HUES48 (cell line): ENCODE data around the gene DENND2A.
"Not testable (repeated sequence)": the region's sequence is repeated elsewhere in the genome, so short reads cannot be mapped to it uniquely, and the experiment has no call there.

ENCODE experiments used
- H3K27ac ChIP-seq: one replicate; pipeline ENCODE4 v1.7.0; 2013; ENCODE audit warnings: low read depth, low read length, inconsistent platforms
- H3K27me3 ChIP-seq: 2 replicates; pipeline ENCODE4 v1.6.1; 2013; ENCODE audit warnings: mild to moderate bottlenecking, low read length; ENCODE audit not compliant: control insufficient read depth, insufficient read depth
- H3K36me3 ChIP-seq: 2 replicates; pipeline ENCODE4 v1.6.1; 2013; ENCODE audit warnings: low read length; ENCODE audit not compliant: control insufficient read depth, insufficient read depth
- H3K4me1 ChIP-seq: 2 replicates; pipeline ENCODE4 v1.6.1; 2013; ENCODE audit warnings: mild to moderate bottlenecking, low read length; ENCODE audit not compliant: control insufficient read depth, insufficient read depth
- H3K4me3 ChIP-seq: 2 replicates; pipeline ENCODE4 v1.5.1; 2013; ENCODE audit warnings: mild to moderate bottlenecking, low read depth, low read length
- H3K9ac ChIP-seq: 2 replicates; pipeline ENCODE4 v1.6.1; 2013; ENCODE audit warnings: mild to moderate bottlenecking, low read depth, low read length, moderate library complexity
- H3K9me3 ChIP-seq: 2 replicates; pipeline ENCODE4 v1.6.1; 2013; ENCODE audit warnings: low read length; ENCODE audit not compliant: control insufficient read depth, insufficient read depth

DENND2A gene

GRCh38 chr7:140679186-140679585 is 38.6 kb upstream of the DENND2A start:
- H3K4me1 ChIP-seq = no peaks in the 10 kb centered on the region
- H3K27me3 ChIP-seq = peaks cover under 1% of the 10 kb centered on the region
- H3K9ac ChIP-seq = no peak overlapping the region
- H3K36me3 ChIP-seq = peaks cover 6% of the 10 kb centered on the region
- no peak overlapping the region for H3K4me3 ChIP-seq
- no peaks in the 10 kb centered on the region for H3K9me3 ChIP-seq
- no peak overlapping the region for H3K27ac ChIP-seq

- no peak overlapping the region for H3K27ac ChIP-seq
- H3K36me3 ChIP-seq = peaks cover 6% of the 10 kb centered on the region
- H3K4me3 ChIP-seq = no peak overlapping the region
- H3K9me3 ChIP-seq = no peaks in the 10 kb centered on the region
- peaks cover 5% of the 10 kb centered on the region for H3K27me3 ChIP-seq
- H3K9ac ChIP-seq = no peak overlapping the region
- no peaks in the 10 kb centered on the region for H3K4me1 ChIP-seq
Measured at GRCh38 chr7:140678816-140679130, 38.2 kb upstream of the DENND2A start.

GRCh38 chr7:140678081-140678815 is 37.6 kb upstream of the DENND2A start:
- H3K36me3 ChIP-seq = peaks cover 6% of the 10 kb centered on the region
- H3K4me1 ChIP-seq = no peaks in the 10 kb centered on the region
- no peak overlapping the region for H3K4me3 ChIP-seq

GRCh38 chr7:140677496-140677895 is 36.9 kb upstream of the DENND2A start:
- Histone ChIP-seq H3K4me1 (peaks cover under 1% of the 10 kb centered on the region; the same call in 1 of the 2 replicates), H3K27ac (no peak overlapping the region), H3K4me3 (no peak overlapping the region), H3K27me3 (peaks cover 8% of the 10 kb centered on the region), H3K9ac (no peak overlapping the region), H3K36me3 (peaks cover 6% of the 10 kb centered on the region), H3K9me3 (no peaks in the 10 kb centered on the region)

More at GRCh38 chr7:140678081-140678815, 37.6 kb upstream of the DENND2A start:
- Histone ChIP-seq H3K9ac (no peak overlapping the region), H3K27ac (no peak overlapping the region), H3K27me3 (peaks cover 8% of the 10 kb centered on the region), H3K9me3 (no peaks in the 10 kb centered on the region)

GRCh38 chr7:140676956-140677355 is 36.3 kb upstream of the DENND2A start:
- not testable (repeated sequence) for H3K4me3 ChIP-seq, H3K36me3 ChIP-seq, H3K27me3 ChIP-seq, H3K9ac ChIP-seq, H3K4me1 ChIP-seq, H3K9me3 ChIP-seq, H3K27ac ChIP-seq

GRCh38 chr7:140676306-140676705 is 35.7 kb upstream of the DENND2A start:
- H3K27me3 ChIP-seq = peaks cover 8% of the 10 kb centered on the region
- peaks cover 10% of the 10 kb centered on the region; the same call in 1 of the 2 replicates for H3K4me1 ChIP-seq
- H3K27ac ChIP-seq = no peak overlapping the region
- no peaks in the 10 kb centered on the region for H3K9me3 ChIP-seq
- no peak overlapping the region for H3K4me3 ChIP-seq
- H3K36me3 ChIP-seq = peaks cover 6% of the 10 kb centered on the region
- no peak overlapping the region for H3K9ac ChIP-seq

GRCh38 chr7:140675726-140676125 is 35.1 kb upstream of the DENND2A start:
- peaks cover 10% of the 10 kb centered on the region; the same call in 1 of the 2 replicates for H3K4me1 ChIP-seq
- H3K27ac ChIP-seq = no peak overlapping the region
- no peak overlapping the region for H3K4me3 ChIP-seq
- H3K36me3 ChIP-seq = peaks cover 3% of the 10 kb centered on the region
- peaks cover 8% of the 10 kb centered on the region for H3K27me3 ChIP-seq
- no peaks in the 10 kb centered on the region for H3K9me3 ChIP-seq
- H3K9ac ChIP-seq = no peak overlapping the region

GRCh38 chr7:140674899-140675701 is 34.5 kb upstream of the DENND2A start:
- Histone ChIP-seq H3K4me3 (no peak overlapping the region), H3K9ac (no peak overlapping the region), H3K36me3 (no peaks in the 10 kb centered on the region), H3K27ac (no peak overlapping the region), H3K4me1 (peaks cover 10% of the 10 kb centered on the region; the same call in 1 of the 2 replicates), H3K27me3 (peaks cover 8% of the 10 kb centered on the region), H3K9me3 (no peaks in the 10 kb centered on the region)

- Histone ChIP-seq H3K36me3 (no peaks in the 10 kb centered on the region), H3K27ac (no peak overlapping the region), H3K9ac (no peak overlapping the region)
Measured at GRCh38 chr7:140674356-140674800, 33.8 kb upstream of the DENND2A start.

GRCh38 chr7:140673774-140674155 is 33.2 kb upstream of the DENND2A start:
- H3K4me3 ChIP-seq = peak overlapping the region; percentile 87; the same call in 1 of the 2 replicates
- H3K9me3 ChIP-seq = no peaks in the 10 kb centered on the region
- H3K27ac ChIP-seq = no peak overlapping the region
- peaks cover 10% of the 10 kb centered on the region; the same call in 1 of the 2 replicates for H3K4me1 ChIP-seq
- H3K9ac ChIP-seq = no peak overlapping the region
- H3K36me3 ChIP-seq = no peaks in the 10 kb centered on the region
- peaks cover 8% of the 10 kb centered on the region for H3K27me3 ChIP-seq

More at GRCh38 chr7:140674356-140674800, 33.8 kb upstream of the DENND2A start:
- no peaks in the 10 kb centered on the region for H3K9me3 ChIP-seq
- no peak overlapping the region for H3K4me3 ChIP-seq
- peaks cover 8% of the 10 kb centered on the region for H3K27me3 ChIP-seq
- H3K4me1 ChIP-seq = peaks cover 10% of the 10 kb centered on the region; the same call in 1 of the 2 replicates
